CD14-positive monocyte (primary cell): ENCODE measurements around the gene GRM3. TPM values are rescaled to one million over a fixed set of nuclear protein-coding genes. Genes with fewer than 3 reads are reported as not detected.

ENCODE experiments used
- DNase-seq, 3 donors: peaks; one replicate each; pipeline ENCODE4 v3.0.0-alpha.2; 2011 to 2022
- H2AFZ ChIP-seq: 2 replicates; pipeline ENCODE4 v1.6.0; 2012; ENCODE audit warnings: mild to moderate bottlenecking, low read depth, low read length, inconsistent platforms; ENCODE audit not compliant: insufficient read depth, poor library complexity, severe bottlenecking
- H3K27ac ChIP-seq, 2 donors: 1 replicate in 1 of 2; 2 replicates in 1 of 2; pipeline ENCODE4 v1.5.1; 2012 to 2013; ENCODE audit warnings: low read length in 2 of 2, control low read depth in 1 of 2, inconsistent platforms in 1 of 2, low read depth in 1 of 2, mild to moderate bottlenecking in 1 of 2
- H3K27me3 ChIP-seq, 2 donors: one replicate each; pipeline versions ENCODE4 v1.6.0 to v1.6.1; 2011 to 2013; ENCODE audit warnings: low read length in 2 of 2; ENCODE audit not compliant: control insufficient read depth in 2 of 2, insufficient read depth in 2 of 2
- H3K36me3 ChIP-seq, 2 donors: replicated peaks in 1 of 2; 1 replicate in 1 of 2; 2 replicates in 1 of 2; pipeline versions ENCODE4 v1.5.1 to v1.6.1; 2012 to 2013; ENCODE audit warnings: low read length in 2 of 2, control low read depth in 1 of 2, inconsistent platforms in 1 of 2, mild to moderate bottlenecking in 1 of 2; ENCODE audit not compliant: insufficient read depth in 2 of 2, control insufficient read depth in 1 of 2
- H3K4me1 ChIP-seq, 2 donors: 1 replicate in 1 of 2; 2 replicates in 1 of 2; pipeline versions ENCODE4 v1.5.1 to v1.6.1; 2012 to 2013; ENCODE audit warnings: low read length in 2 of 2, control low read depth in 1 of 2, inconsistent platforms in 1 of 2, mild to moderate bottlenecking in 1 of 2, moderate library complexity in 1 of 2; ENCODE audit not compliant: insufficient read depth in 2 of 2, control insufficient read depth in 1 of 2
- H3K4me2 ChIP-seq: replicated peaks from 2 replicates; pipeline ENCODE3; 2012; ENCODE audit warnings: low read length, moderate library complexity, mild to moderate bottlenecking; ENCODE audit not compliant: poor library complexity, severe bottlenecking; ENCODE audit errors: extremely low read depth
- H3K4me3 ChIP-seq, 3 experiments: fragments of 200-600 bp in 1 of 3; sonication (generic) in 1 of 3; replicated peaks in 1 of 3; 1 replicate in 2 of 3; 2 replicates in 1 of 3; pipeline ENCODE4 v1.5.1; 2011 to 2013; ENCODE audit warnings: low read length in 3 of 3, mild to moderate bottlenecking in 3 of 3, control low read depth in 2 of 3, low read depth in 2 of 3, inconsistent platforms in 1 of 3, moderate library complexity in 1 of 3
- H3K79me2 ChIP-seq: 2 replicates; pipeline ENCODE4 v1.6.0; 2012; ENCODE audit warnings: mild to moderate bottlenecking, control low read depth, inconsistent platforms, low read length, moderate library complexity; ENCODE audit not compliant: insufficient read depth
- H3K9ac ChIP-seq: 2 replicates; pipeline ENCODE4 v1.6.0; 2017; ENCODE audit warnings: low read length, mild to moderate bottlenecking; ENCODE audit not compliant: insufficient read depth, poor library complexity, severe bottlenecking
- H3K9me3 ChIP-seq, 2 donors: replicated peaks in 1 of 2; 1 replicate in 1 of 2; 2 replicates in 1 of 2; pipeline versions ENCODE4 v1.5.1 to v1.6.1; 2012 to 2013; ENCODE audit warnings: low read length in 2 of 2, control low read depth in 1 of 2; ENCODE audit not compliant: control insufficient read depth in 1 of 2, insufficient read depth in 1 of 2
- H4K20me1 ChIP-seq: 2 replicates; pipeline ENCODE4 v1.6.0; 2012; ENCODE audit warnings: mild to moderate bottlenecking, low read length, control low read depth, moderate library complexity; ENCODE audit not compliant: insufficient read depth
- H3K27ac Mint-ChIP-seq, 7 donors: one replicate each; pipeline ENCODE4 v1.8.0; 2020; ENCODE audit warnings: mild to moderate bottlenecking in 7 of 7, mixed read lengths in 7 of 7, moderate library complexity in 6 of 7, inconsistent platforms in 2 of 7
- H3K27me3 Mint-ChIP-seq, 3 donors: one replicate each; pipeline ENCODE4 v1.8.0; 2021 to 2022; ENCODE audit warnings: low read depth in 3 of 3, mild to moderate bottlenecking in 3 of 3, mixed read lengths in 3 of 3, moderate library complexity in 3 of 3, inconsistent platforms in 1 of 3
- H3K36me3 Mint-ChIP-seq, 2 donors: one replicate each; pipeline ENCODE4 v1.8.0; 2020; ENCODE audit warnings: mixed read lengths in 2 of 2, inconsistent platforms in 1 of 2, mild to moderate bottlenecking in 1 of 2
- H3K4me1 Mint-ChIP-seq: one replicate; pipeline ENCODE4 v1.8.0; 2020; ENCODE audit warnings: mild to moderate bottlenecking, mixed read lengths
- H3K4me3 Mint-ChIP-seq, 2 donors: one replicate each; pipeline ENCODE4 v1.8.0; 2020; ENCODE audit warnings: mild to moderate bottlenecking in 2 of 2, mixed read lengths in 2 of 2, moderate library complexity in 1 of 2
- H3K9me3 Mint-ChIP-seq, 7 donors: one replicate each; pipeline ENCODE4 v1.8.0; 2020 to 2022; ENCODE audit warnings: mixed read lengths in 7 of 7, mild to moderate bottlenecking in 6 of 7, moderate library complexity in 6 of 7, inconsistent platforms in 2 of 7
- CTCF ChIP-seq: fragments of 200-600 bp; IDR thresholded peaks from one replicate; pipeline ENCODE4 v1.8.0; 2022; ENCODE audit warnings: antibody characterized with exemption, mild to moderate bottlenecking
- WGBS: methylation state at CpG from one replicate; pipeline ENCODE4 v1.1.5; 2013; ENCODE audit warnings: missing lambda C conversion rate; ENCODE audit not compliant: insufficient coverage; 5-methylcytosine and 5-hydroxymethylcytosine counted together
- intact Hi-C, 2 donors: fragments of 100-400 bp; cut with micrococcal nuclease; formaldehyde crosslinking; loops; one replicate each; pipeline versions ENCODE4 v1.15.0 to v1.15.1; 2023
- polyA plus RNA-seq, 3 donors: library from polyadenylated mRNA; depleted of rRNA in 1 of 3; unstranded in 2 of 3; stranded (reverse) in 1 of 3; fragments of 300-500 nt in 2 of 3; fragments of >200 nt in 1 of 3; fragmentation: Illumina TruSeq in 2 of 3; gene quantifications; 1 replicate in 2 of 3; 2 replicates in 1 of 3; pipeline ENCODE4 v1.2.3, GENCODE V29; 2012 to 2021

Gene GRM3
- polyA plus RNA-seq, 3 donors, result not detected

- no peak overlapping the region for H3K4me3 ChIP-seq
- H3K4me2 ChIP-seq, result no peak overlapping the region
- no peaks in the 10 kb centered on the region for H3K4me1 ChIP-seq
- Mint-ChIP-seq H3K36me3 (no peaks in the 10 kb centered on the region), H3K4me3 (no peak overlapping the region), H3K27me3 (no peaks in the 10 kb centered on the region), H3K27ac (no peak overlapping the region), H3K9me3 (peaks cover 0 to 2% (median 0%) of the 10 kb centered on the region in 7 donors), H3K4me1 (no peaks in the 10 kb centered on the region)
- DNase-seq, result no peak
- no CpG with 5 or more reads among the region's 2 CpGs for WGBS
- no peaks in the 10 kb centered on the region for H4K20me1 ChIP-seq
- no peaks in the 10 kb centered on the region for H3K9me3 ChIP-seq
- no peak overlapping the region for H3K27ac ChIP-seq
- no peak overlapping the region for H3K9ac ChIP-seq
- TF ChIP-seq CTCF, result no peak
- H3K27me3 ChIP-seq, result no peaks in the 10 kb centered on the region
- no peak overlapping the region for H2AFZ ChIP-seq
- H3K79me2 ChIP-seq, result no peaks in the 10 kb centered on the region
- no peaks in the 10 kb centered on the region for H3K36me3 ChIP-seq
- intact Hi-C loops, result no loop called here
Measured at GRCh38 chr7:86665669-86666068, 22.0 kb downstream of the GRM3 start.

GRCh38 chr7:86667732-86668131, 24.0 kb downstream of the GRM3 start:
- Mint-ChIP-seq H3K27me3 (peaks cover 0 to 3% (median 0%) of the 10 kb centered on the region in 3 donors), H3K36me3 (no peaks in the 10 kb centered on the region), H3K9me3 (peaks cover 0 to 4% (median 0%) of the 10 kb centered on the region in 7 donors), H3K27ac (no peak overlapping the region), H3K4me3 (no peak overlapping the region), H3K4me1 (no peaks in the 10 kb centered on the region)
- no peaks in the 10 kb centered on the region for H3K9me3 ChIP-seq
- H2AFZ ChIP-seq, result no peak overlapping the region
- intact Hi-C loops, result no loop called here
- no peaks in the 10 kb centered on the region for H3K79me2 ChIP-seq
- no peak for DNase-seq
- no peaks in the 10 kb centered on the region for H3K4me1 ChIP-seq
- no peak for TF ChIP-seq CTCF
- no CpG with 5 or more reads among the region's 4 CpGs for WGBS
- H4K20me1 ChIP-seq, result no peaks in the 10 kb centered on the region
- no peak overlapping the region for H3K4me3 ChIP-seq
- H3K27ac ChIP-seq, result no peak overlapping the region
- no peak overlapping the region for H3K9ac ChIP-seq
- no peaks in the 10 kb centered on the region for H3K27me3 ChIP-seq
- H3K4me2 ChIP-seq, result no peak overlapping the region
- H3K36me3 ChIP-seq, result no peaks in the 10 kb centered on the region
